ENCODE measurements around the gene LILRA6.
"Not testable (repeated sequence)": the region's sequence is repeated elsewhere in the genome, so short reads cannot be mapped to it uniquely, and the experiment has no call there.

The LILRA6 gene

GRCh38 chr19:54242646-54243045 is at the start of gene LILRA6:
Gene LILRA6 (minus strand): TSS chr19:54242790.
- H3K27ac ChIP-seq = not testable (repeated sequence)

DNA sequence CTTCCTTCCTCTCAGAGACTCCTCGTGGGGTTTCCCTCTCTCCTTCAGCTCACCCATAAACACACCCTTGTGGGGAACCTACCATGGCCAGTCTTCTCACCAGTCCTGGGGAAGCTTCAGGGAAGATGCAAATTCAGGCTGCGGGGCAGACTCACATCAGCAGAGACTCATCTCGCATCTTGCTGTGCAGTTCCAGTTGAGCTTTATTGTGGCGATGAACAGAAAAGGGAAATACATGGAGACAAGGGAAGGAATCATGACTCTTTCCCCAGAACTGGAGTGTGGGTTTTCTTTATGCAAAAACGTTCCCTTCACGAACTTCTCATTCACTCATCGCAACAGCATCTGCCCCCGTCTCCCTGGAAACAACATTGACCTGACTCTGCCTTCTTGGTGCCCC is 46.6 kb upstream of the LILRA6 start:
- not testable (repeated sequence) for H3K27ac ChIP-seq

DNA sequence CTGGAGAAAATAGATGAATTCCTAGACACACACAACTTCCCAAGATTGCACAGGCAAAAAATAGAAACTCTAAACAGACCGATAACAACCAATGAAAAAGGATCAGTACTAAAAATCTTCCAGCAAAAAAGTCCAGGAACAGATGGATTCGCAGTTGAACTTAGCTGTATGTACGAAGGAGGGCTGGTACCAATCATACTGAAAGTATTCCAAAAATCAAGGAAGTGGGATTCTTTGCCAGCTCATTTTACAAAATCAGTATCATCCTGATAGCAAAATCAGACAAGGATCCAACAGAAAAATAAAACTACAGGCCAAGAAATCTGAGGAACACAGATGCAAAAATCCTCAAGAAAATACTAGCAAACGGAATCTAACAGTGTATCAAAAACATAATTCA is 44.9 kb upstream of the LILRA6 start:
- TF ChIP-seq, protein P1, sequence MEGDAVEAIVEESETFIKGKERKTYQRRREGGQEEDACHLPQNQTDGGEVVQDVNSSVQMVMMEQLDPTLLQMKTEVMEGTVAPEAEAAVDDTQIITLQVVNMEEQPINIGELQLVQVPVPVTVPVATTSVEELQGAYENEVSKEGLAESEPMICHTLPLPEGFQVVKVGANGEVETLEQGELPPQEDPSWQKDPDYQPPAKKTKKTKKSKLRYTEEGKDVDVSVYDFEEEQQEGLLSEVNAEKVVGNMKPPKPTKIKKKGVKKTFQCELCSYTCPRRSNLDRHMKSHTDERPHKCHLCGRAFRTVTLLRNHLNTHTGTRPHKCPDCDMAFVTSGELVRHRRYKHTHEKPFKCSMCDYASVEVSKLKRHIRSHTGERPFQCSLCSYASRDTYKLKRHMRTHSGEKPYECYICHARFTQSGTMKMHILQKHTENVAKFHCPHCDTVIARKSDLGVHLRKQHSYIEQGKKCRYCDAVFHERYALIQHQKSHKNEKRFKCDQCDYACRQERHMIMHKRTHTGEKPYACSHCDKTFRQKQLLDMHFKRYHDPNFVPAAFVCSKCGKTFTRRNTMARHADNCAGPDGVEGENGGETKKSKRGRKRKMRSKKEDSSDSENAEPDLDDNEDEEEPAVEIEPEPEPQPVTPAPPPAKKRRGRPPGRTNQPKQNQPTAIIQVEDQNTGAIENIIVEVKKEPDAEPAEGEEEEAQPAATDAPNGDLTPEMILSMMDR (conservative IDR thresholded peaks at IDR 0.05) = no peak
- H3K27ac ChIP-seq = no peak overlapping the region

GRCh38 chr19:54286283-54286682 is 43.7 kb upstream of the LILRA6 start:
- H3K27ac ChIP-seq = not testable (repeated sequence)

DNA sequence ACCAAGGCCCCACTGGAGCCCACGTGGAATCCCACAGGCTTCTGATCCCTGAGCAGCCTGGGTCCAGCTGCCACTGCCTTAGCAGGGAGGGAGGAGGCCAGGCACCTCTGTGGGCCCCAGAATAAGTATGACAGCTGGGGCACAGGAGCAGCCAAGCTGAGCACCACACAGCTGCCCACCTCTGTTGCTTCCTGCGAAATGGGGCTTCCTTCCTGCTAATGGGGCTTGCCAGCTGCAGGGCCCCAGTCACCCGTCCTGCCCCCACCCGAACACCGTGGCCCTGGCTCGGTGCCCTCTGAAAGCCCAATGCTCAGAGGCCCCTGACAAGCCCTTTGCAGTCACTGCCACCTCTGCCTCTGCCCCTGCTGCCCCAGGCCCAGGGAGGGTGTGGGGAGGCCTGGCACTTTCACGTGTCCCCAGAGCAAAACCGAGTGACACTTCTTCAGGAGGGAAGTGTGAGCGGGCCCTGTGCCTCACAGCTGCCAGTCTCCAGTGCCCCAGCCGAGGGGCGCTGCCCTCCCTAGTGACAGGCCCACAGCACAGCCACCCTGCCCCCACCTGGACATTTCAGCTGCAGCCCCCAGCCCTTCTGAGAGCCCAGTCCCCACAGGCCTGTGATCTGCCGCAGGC is 43.0 kb upstream of the LILRA6 start:
- not testable (repeated sequence) for H3K27ac ChIP-seq

- H3K27ac ChIP-seq = no peak overlapping the region
- TF ChIP-seq, protein P1 (conservative IDR thresholded peaks at IDR 0.05) = no peak
Observed at GRCh38 chr19:54282686-54283470, 40.3 kb upstream of the LILRA6 start.

- not testable (repeated sequence) for H3K27ac ChIP-seq
Observed at GRCh38 chr19:54281729-54282075, 39.1 kb upstream of the LILRA6 start.

- TF ChIP-seq, protein P1 (conservative IDR thresholded peaks at IDR 0.05) = no peak
- H3K27ac ChIP-seq = no peak within 1 kb of the TSS
Observed at GRCh38 chr19:54281007-54281728, 38.6 kb upstream of the LILRA6 start, which contains the start of gene LILRB2. Gene LILRB2 (minus strand): TSS chr19:54281110. CDS start chr19:54280496, 614 bp downstream.

- not testable (repeated sequence) for H3K27ac ChIP-seq
Observed at GRCh38 chr19:54280441-54280840, 37.9 kb upstream of the LILRA6 start.

- H3K27ac ChIP-seq = not testable (repeated sequence)
Observed at GRCh38 chr19:54280025-54280424, 37.4 kb upstream of the LILRA6 start.

GRCh38 chr19:54279406-54279962 is 36.9 kb upstream of the LILRA6 start:
- TF ChIP-seq, protein P1 (conservative IDR thresholded peaks at IDR 0.05) = no peak
- H3K27ac ChIP-seq = no peak overlapping the region

- H3K27ac ChIP-seq = not testable (repeated sequence)
Observed at GRCh38 chr19:54278571-54279195, 36.1 kb upstream of the LILRA6 start.

GRCh38 chr19:54278056-54278455 is 35.5 kb upstream of the LILRA6 start:
- H3K27ac ChIP-seq = not testable (repeated sequence)

DNA sequence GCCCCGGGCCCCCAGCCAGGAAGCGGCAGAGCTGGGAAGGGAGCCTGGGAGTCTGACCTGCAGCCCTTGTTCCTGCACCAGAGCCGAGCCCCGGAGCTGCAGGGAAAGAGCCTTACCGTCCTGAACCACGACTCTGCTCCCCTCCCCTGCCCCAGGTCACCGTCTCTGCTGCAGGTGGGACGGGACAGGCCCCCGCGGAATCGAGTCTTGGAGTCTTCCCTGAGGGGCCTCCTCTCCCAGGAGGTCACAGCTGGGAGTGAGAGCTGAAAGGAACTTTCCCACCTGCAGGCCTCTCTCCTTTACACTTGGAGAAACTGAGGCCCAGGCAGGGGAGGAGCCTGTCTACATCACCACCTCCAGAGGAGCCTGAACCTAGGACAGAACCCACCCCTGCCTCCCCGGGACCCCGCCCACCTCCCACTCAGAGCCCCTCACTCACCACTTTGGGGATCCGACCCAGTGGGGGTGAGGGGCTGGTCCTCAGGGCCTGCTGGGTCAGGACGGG is 34.6 kb upstream of the LILRA6 start:
- not testable (repeated sequence) for H3K27ac ChIP-seq
